GM12801 (cell line): ENCODE data around the gene PDCL2.

ENCODE experiments used
- TF ChIP-seq, protein P1 (sequence below): IDR thresholded peaks from one replicate; pipeline ENCODE4 v1.5.1; 2011; ENCODE audit warnings: control low read depth; ENCODE audit not compliant: insufficient read length; ENCODE audit errors: extremely low read depth

PDCL2 gene

GRCh38 chr4:55510685-55511084 is 81.4 kb downstream of the PDCL2 start:
- TF ChIP-seq, protein P1, sequence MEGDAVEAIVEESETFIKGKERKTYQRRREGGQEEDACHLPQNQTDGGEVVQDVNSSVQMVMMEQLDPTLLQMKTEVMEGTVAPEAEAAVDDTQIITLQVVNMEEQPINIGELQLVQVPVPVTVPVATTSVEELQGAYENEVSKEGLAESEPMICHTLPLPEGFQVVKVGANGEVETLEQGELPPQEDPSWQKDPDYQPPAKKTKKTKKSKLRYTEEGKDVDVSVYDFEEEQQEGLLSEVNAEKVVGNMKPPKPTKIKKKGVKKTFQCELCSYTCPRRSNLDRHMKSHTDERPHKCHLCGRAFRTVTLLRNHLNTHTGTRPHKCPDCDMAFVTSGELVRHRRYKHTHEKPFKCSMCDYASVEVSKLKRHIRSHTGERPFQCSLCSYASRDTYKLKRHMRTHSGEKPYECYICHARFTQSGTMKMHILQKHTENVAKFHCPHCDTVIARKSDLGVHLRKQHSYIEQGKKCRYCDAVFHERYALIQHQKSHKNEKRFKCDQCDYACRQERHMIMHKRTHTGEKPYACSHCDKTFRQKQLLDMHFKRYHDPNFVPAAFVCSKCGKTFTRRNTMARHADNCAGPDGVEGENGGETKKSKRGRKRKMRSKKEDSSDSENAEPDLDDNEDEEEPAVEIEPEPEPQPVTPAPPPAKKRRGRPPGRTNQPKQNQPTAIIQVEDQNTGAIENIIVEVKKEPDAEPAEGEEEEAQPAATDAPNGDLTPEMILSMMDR: no peak

- TF ChIP-seq, protein P1: no peak
These were observed 82.8 kb downstream of the PDCL2 start for GRCh38 chr4:55509266-55509665.

DNA sequence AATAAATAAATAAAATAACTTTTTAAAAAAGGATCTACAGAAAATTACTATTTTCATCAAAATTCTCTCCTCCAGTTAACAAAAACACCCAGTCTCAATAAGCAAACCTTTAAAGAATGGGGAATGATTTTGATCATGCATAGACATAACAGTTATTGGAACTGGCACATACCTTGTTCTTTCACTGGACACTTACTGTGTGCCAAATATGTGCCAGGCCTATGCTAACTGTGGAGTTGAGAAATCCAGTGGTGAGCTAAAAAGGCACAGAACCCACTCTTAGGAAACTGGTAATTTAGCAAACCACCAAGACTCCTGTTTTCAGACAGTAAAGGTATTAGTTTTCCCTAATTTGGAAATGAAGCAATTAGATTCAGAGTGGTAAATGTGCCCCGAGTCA is 84.4 kb downstream of the PDCL2 start:
- TF ChIP-seq, protein P1: no peak
